HG02970 (cell line): ENCODE data around the gene RUNX1.

Source experiments
- ATAC-seq: cut with Tn5 transposase; IDR thresholded peaks from one replicate; pipeline ENCODE4 v1.9.1; 2021; ENCODE audit warnings: mild to moderate bottlenecking, moderate library complexity, moderate number of reproducible peaks; ENCODE audit not compliant: unreplicated experiment, low FRiP score

RUNX1 gene

DNA sequence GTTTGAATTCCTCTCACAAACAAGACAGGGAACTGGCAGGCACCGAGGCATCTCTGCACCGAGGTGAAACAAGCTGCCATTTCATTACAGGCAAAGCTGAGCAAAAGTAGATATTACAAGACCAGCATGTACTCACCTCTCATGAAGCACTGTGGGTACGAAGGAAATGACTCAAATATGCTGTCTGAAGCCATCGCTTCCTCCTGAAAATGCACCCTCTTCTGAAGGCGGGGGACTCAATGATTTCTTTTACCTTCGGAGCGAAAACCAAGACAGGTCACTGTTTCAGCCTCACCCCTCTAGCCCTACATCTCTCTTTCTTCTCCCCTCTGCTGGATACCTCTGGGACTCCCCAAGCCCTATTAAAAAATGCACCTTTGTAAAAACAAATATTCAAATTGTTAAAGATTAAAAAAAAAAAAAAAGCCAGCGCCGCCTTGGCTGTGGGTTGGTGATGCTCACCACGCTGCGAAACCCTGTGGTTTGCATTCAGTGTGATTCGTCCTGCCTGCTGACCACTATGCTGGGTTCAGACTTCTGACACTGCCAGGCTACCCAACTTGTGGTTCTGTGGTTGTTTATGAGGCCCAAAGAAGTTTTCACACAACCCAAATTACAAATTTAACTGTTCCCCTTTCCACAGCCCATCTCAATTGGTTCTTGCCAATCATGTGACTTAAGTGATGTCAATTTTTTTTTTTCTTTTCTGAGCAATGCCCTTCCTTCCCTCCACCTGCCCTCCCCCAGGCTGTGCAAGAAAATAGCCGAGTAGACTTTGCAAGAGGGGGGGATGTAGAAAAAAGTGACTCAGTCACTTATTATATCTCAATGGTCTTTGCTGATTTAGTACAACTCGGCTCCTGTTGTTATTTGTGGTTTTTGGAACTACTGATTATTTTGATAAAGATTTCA, at the start of gene RUNX1:
Gene RUNX1, minus strand, starts transcription at position 597 of the 912 bp plus-strand sequence.
- ATAC-seq = peak; percentile 55

DNA sequence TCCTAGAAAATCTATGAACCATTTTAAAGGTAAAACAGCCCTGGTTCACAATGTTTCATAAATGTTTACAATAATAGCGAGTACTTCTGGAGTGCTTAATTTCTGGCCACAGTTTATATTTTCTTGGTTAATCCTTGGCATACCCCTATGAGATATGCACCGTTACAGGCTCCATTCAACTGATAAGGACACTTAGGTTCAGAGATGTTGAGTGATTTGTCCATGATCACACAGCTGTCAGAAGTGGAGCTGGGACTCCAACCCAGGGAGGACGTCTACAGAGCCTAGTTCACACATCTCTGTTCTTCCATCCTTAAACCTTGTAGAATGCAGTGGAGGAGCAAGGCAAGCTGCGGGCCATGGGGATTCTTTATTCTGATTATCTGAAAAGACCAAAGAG, 48.4 kb upstream of the RUNX1 start:
- no peak for ATAC-seq

- no peak for ATAC-seq
Observed at GRCh38 chr21:35096959-35097358, 47.9 kb upstream of the RUNX1 start.

GRCh38 chr21:35095859-35096291, 46.8 kb upstream of the RUNX1 start:
- no peak for ATAC-seq

- no peak for ATAC-seq
Observed at GRCh38 chr21:35093514-35093913, 44.4 kb upstream of the RUNX1 start.

DNA sequence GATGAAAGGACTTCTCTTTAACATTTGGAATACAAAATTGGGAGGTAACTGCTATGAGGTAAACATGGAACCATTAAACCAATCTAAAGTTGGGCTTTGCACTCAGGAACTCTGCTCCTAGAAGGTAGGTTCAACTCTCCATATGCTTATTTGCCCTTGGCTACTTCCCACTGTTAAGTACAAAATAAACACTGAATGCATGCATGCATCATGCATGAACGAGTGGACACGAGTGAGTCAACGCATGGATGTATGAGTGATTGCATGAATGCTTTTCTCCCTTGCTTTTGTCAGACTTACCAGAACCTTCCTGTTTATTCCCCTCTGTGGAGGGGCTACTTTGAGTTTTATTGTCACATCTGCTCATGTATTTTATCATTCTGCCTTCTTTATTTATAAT, 42.4 kb upstream of the RUNX1 start:
- no peak for ATAC-seq

DNA sequence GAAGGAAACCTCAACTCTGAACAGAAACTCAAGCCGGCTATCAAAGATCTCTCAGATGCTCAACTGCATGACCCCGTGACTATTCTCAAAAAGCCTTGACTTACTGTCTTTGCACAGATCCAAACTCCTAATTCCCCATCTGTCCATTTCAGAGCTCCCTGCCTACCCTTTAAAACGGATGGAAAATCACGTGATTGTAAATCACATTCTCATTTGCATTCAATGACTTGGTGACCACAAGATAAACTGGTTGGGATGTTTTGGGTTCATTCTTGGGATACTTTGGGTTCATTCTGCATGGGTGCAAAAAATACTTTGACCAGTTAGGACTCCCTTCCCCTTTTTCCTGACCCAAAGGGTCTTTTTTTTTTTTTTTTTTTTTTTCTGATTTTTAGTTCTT, 41.3 kb upstream of the RUNX1 start:
- ATAC-seq = no peak

- no peak for ATAC-seq
Observed at GRCh38 chr21:35088319-35088771, 39.2 kb upstream of the RUNX1 start.

DNA sequence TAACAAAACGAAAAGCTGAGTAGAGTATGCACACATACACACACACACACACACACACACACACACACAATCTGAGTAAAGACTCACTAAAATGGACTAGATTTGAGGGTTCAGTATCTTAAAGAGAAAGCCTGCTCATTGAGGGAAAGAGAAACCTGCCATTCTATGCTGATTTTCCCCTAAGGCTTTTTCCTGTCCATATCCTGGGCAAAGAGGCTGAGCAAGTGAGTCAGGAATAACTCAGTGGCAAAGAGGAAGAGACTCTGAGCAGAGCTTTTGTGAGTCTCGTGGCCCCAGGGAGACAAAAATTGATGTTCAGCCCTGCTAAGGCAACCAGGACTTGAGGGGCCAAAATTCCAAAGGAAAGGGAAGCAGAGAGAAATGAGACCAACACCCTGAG, 37.3 kb upstream of the RUNX1 start:
- ATAC-seq = no peak

- ATAC-seq = no peak
Observed at GRCh38 chr21:35084869-35085268, 35.8 kb upstream of the RUNX1 start.

DNA sequence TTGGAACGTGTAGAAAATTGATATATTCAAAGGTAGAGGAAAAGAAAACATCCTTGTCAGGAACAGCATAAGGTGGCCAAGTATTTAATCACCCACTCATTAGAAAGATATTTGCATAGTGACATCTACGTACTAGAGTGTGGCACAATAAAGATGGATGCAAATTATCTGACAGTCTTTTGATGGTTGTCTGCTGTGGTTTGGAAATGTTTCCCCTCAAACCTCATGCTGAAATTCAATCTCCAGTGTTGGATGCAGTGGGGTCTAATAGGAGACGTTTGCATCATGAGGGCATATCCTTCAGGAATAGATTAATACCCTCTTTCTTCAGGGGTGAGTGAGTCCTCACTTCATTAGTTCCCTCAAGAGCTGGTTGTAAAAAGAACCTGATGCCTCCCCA, 34.1 kb upstream of the RUNX1 start:
- ATAC-seq = no peak

DNA sequence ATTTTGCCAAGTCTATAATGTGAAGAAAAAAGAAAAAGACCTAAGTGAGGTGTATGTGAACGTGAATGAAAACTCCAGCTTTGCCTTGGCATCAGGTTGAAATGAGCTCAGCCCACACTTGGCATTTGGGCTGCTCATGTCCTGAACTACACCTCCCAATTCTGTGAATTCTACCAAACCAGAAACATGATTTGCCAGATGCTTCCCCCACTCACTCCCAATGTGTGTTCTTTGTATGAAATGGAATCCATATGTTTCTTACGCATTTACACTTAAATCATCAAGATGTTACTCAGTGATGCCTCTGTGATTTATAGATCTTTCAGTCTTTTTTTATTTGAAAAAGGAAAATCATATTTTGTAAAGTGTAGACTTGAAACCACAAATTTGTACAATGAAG, 32.8 kb upstream of the RUNX1 start:
- ATAC-seq = no peak

DNA sequence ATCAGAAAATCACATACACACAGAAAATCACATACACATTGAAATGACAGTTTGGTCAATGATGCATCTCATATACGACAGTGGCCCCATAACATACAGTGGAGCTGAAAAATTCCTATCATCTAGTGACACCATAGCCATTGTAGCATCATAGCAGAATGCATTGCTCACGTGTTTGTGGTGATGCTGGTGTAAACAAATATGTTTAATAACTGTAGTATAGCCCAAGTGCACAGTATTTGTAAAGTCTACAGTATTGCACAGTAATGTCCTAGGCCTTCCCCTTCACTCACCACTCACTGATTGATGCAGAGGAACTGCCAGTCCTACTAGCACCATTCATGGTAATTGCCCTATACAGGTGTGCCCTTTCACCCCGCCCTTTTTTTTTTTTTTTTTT, 30.1 kb upstream of the RUNX1 start:
- no peak for ATAC-seq

GRCh38 chr21:35077975-35078374, 28.9 kb upstream of the RUNX1 start:
- no peak for ATAC-seq

GRCh38 chr21:35077466-35077865, 28.4 kb upstream of the RUNX1 start:
- no peak for ATAC-seq

- ATAC-seq = no peak
Observed at GRCh38 chr21:35075546-35075945, 26.4 kb upstream of the RUNX1 start.

- ATAC-seq = no peak
Observed at GRCh38 chr21:35072960-35073359, 23.9 kb upstream of the RUNX1 start.

DNA sequence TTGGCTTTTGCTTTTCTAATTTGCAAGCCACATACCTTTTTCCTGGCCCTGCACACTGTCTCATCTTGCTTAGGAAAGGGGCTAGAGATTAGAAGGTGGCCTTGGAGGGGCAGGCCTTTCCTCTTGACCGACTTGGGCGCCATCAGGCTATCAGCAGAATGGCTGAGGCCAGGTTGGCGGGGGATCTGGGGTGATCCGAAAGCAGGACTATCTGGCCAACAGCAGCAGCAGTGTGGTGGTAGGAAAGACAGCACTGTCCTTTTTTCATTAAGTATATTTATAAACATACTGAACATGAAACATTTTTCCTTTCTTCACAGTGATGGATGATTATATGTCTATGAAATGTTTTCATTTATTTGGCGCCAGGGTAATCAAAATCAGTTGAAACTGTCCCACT, 23.5 kb upstream of the RUNX1 start:
- no peak for ATAC-seq

DNA sequence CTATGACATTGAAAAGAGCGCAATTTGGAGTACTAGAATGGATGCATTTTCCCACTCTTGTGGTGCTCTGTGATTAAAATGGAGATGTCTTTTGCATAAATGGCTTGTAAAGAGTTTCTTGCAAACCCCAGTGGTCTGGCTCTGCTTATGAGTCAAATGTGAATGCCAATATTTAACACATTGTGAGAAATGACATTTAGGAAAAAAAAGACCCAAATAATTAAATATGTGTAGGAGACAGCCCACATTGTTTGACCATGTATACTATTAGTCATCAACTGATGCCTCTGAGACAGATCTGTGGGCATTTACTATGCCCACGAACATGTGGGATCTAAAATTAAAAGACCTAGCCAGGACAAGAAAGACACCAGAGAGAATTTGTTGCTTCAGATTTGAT, 22.2 kb upstream of the RUNX1 start:
- ATAC-seq = no peak

DNA sequence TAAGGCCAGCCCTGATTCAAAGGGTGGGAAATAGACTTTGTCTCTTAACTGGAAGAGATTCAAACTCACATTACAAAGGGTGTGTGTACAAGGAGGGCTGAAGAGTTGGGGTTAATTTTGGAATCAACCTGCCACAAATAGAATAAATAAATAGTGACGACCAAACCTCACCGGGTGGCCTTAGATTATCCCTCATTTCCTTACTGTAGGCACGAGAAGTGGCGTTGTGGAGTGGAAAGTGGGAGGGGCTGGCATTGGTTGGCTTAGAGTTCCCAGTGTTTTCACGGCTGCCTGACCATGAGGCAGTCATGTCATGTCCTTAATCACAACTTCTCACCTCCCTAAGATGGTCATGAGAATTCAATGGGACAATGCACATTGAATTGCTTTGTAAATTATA, 21.3 kb upstream of the RUNX1 start:
- ATAC-seq = no peak

DNA sequence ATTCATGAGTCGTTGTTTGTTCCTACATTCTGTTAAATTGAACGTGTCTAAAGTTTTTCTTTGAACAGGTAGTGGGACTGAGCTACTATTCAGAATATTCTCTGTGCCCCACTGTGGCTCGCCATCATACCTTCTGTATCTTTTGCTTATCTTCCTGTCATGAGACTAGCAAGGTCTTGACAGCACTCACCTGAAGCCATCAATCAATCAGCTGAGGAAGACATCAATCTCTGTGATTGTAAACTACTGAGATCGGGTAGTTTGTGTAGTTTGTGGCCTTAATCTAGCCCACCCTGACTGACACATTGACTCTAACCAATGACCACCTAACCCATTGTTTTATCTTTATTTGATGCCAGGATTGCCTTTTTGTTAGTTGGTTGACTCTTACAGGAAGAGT, 17.7 kb upstream of the RUNX1 start:
- no peak for ATAC-seq

- no peak for ATAC-seq
Observed at GRCh38 chr21:35063428-35064172, 14.5 kb upstream of the RUNX1 start.
